ENCODE results near the gene GRK7.

- TF ChIP-seq RAD21 (IDR thresholded peaks at IDR 0.05; ENCODE audit: low read length) = no peak
- no peak for TF ChIP-seq CTCF (conservative IDR thresholded peaks at IDR 0.05; ENCODE audit: low read depth, low read length)
- no peak for TF ChIP-seq MXI1 (IDR thresholded peaks at IDR 0.05; ENCODE audit: borderline replicate concordance, low read depth, low read length)
- no peak for TF ChIP-seq POLR2A (IDR thresholded peaks at IDR 0.05; ENCODE audit: low read depth, low read length)
- TF ChIP-seq USF2 (IDR thresholded peaks at IDR 0.05; ENCODE audit: low read depth, low read length) = no peak
- no peak for TF ChIP-seq NFE2L2 (IDR thresholded peaks at IDR 0.05; ENCODE audit: low read depth, low read length)
These were observed 33.1 kb downstream of the GRK7 start for GRCh38 chr3:141796081-141796888.

Data from IMR-90 (cell line).